HEK293 (cell line): Measurements from ENCODE around the gene PHLPP2.

Experiments
- CTCF ChIA-PET: fragments of 350-600 bp; formaldehyde crosslinking; extraction: SDS; loops from one replicate; lab custom pipeline; 2021; ENCODE audit warnings: antibody characterized with exemption; lab: Yijun Ruan, JAX
- POLR2A ChIA-PET: fragments of 300-600 bp; formaldehyde crosslinking; extraction: SDS; loops from one replicate; lab custom pipeline; 2020; ENCODE audit warnings: antibody characterized with exemption, inconsistent platforms; lab: Yijun Ruan, JAX
- H3K27ac ChIP-seq: fragments of 200-500 bp; sonication (Bioruptor generic); 2 replicates; pipeline ENCODE4 v1.5.1; 2014; ENCODE audit warnings: low read depth, low read length, control low read depth, inconsistent platforms; ENCODE audit errors: extremely low read depth
- H3K36me3 ChIP-seq, 2 experiments: fragments of 200-500 bp in 1 of 2; sonication (Bioruptor generic) in 1 of 2; 1 replicate in 1 of 2; 2 replicates in 1 of 2; pipeline ENCODE4 v1.5.1; 2014 to 2017; ENCODE audit warnings: inconsistent platforms in 2 of 2, low read length in 2 of 2; ENCODE audit not compliant: control insufficient read depth in 2 of 2, insufficient read depth in 1 of 2
- H3K4me1 ChIP-seq: fragments of 200-500 bp; sonication (Bioruptor generic); 2 replicates; pipeline ENCODE4 v1.5.1; 2014; ENCODE audit warnings: mild to moderate bottlenecking, low read length, inconsistent platforms; ENCODE audit not compliant: control insufficient read depth, insufficient read depth
- H3K4me3 ChIP-seq: 2 replicates; pipeline ENCODE4 v1.5.1; 2011; ENCODE audit warnings: low read depth, mild to moderate bottlenecking, control low read depth, low read length, moderate library complexity
- H3K9me3 ChIP-seq: fragments of 200-500 bp; sonication (Bioruptor generic); 2 replicates; pipeline ENCODE4 v1.5.1; 2014; ENCODE audit warnings: low read depth, low read length, inconsistent platforms; ENCODE audit not compliant: control insufficient read depth, insufficient read depth
- KLF16 ChIP-seq: fragments of 450-650 bp; formaldehyde crosslinking; IDR thresholded peaks from 2 replicates; pipeline ENCODE4 v1.5.1; 2017; ENCODE audit warnings: missing biosample characterization, missing genetic modification characterization
- OSR2 ChIP-seq: fragments of 450-650 bp; formaldehyde crosslinking; IDR thresholded peaks from 2 replicates; pipeline ENCODE4 v1.5.1; 2016; ENCODE audit warnings: missing biosample characterization, missing genetic modification characterization
- PRDM1 ChIP-seq: fragments of 450-650 bp; formaldehyde crosslinking; IDR thresholded peaks from 2 replicates; pipeline ENCODE4; 2016; ENCODE audit warnings: missing biosample characterization, missing genetic modification characterization
- SCRT2 ChIP-seq: fragments of 450-650 bp; formaldehyde crosslinking; IDR thresholded peaks from 2 replicates; pipeline ENCODE4 v1.5.1; 2016; ENCODE audit warnings: missing biosample characterization, missing genetic modification characterization
- ZBTB17 ChIP-seq: fragments of 450-650 bp; formaldehyde crosslinking; IDR thresholded peaks from 2 replicates; pipeline ENCODE4 v1.5.1; 2016; ENCODE audit warnings: missing biosample characterization, missing genetic modification characterization
- ZBTB21 ChIP-seq: fragments of 450-650 bp; formaldehyde crosslinking; IDR thresholded peaks from 2 replicates; pipeline ENCODE4 v1.5.1; 2017; ENCODE audit warnings: missing biosample characterization, missing genetic modification characterization
- ZIC2 ChIP-seq: fragments of 450-650 bp; formaldehyde crosslinking; IDR thresholded peaks from 2 replicates; pipeline ENCODE4 v1.5.1; 2016; ENCODE audit warnings: missing biosample characterization, missing genetic modification characterization
- ZNF157 ChIP-seq: fragments of 450-650 bp; formaldehyde crosslinking; IDR thresholded peaks from 2 replicates; pipeline ENCODE4 v1.5.1; 2016; ENCODE audit warnings: missing biosample characterization, missing genetic modification characterization
- ZNF571 ChIP-seq: fragments of 450-650 bp; formaldehyde crosslinking; IDR thresholded peaks from 2 replicates; pipeline ENCODE4 v1.5.0; 2017; ENCODE audit warnings: missing biosample characterization, missing genetic modification characterization
- ZNF629 ChIP-seq: fragments of 450-650 bp; formaldehyde crosslinking; IDR thresholded peaks from 2 replicates; pipeline ENCODE4 v1.5.1; 2017; ENCODE audit warnings: missing biosample characterization, missing genetic modification characterization
- ZXDB ChIP-seq: fragments of 450-650 bp; formaldehyde crosslinking; IDR thresholded peaks from 2 replicates; pipeline ENCODE4 v1.5.1; 2016; ENCODE audit warnings: missing biosample characterization, missing genetic modification characterization
- TF ChIP-seq, protein P1 (sequence below): fragments of 450-650 bp; formaldehyde crosslinking; IDR thresholded peaks from 2 replicates; pipeline ENCODE4 v1.5.1; 2016; ENCODE audit warnings: missing biosample characterization, missing genetic modification characterization
- TF ChIP-seq, protein P2 (sequence below): fragments of 450-650 bp; formaldehyde crosslinking; IDR thresholded peaks from 2 replicates; pipeline ENCODE4 v1.5.1; 2016; ENCODE audit warnings: missing biosample characterization, missing genetic modification characterization
- TF ChIP-seq, protein P3 (sequence below): fragments of 450-650 bp; formaldehyde crosslinking; IDR thresholded peaks from 2 replicates; pipeline ENCODE4 v1.5.0; 2017; ENCODE audit warnings: missing biosample characterization, missing genetic modification characterization, borderline replicate concordance
- TF ChIP-seq, protein P4 (sequence below): fragments of 450-650 bp; formaldehyde crosslinking; IDR thresholded peaks from 2 replicates; pipeline ENCODE4; 2016; ENCODE audit warnings: missing biosample characterization, missing genetic modification characterization
- TF ChIP-seq, protein P5 (sequence below): fragments of 450-650 bp; formaldehyde crosslinking; IDR thresholded peaks from 2 replicates; pipeline ENCODE4 v1.5.1; 2017; ENCODE audit warnings: missing biosample characterization, mild to moderate bottlenecking, missing genetic modification characterization, moderate library complexity
- TF ChIP-seq, protein P6 (sequence below): fragments of 450-650 bp; IDR thresholded peaks from 2 replicates; pipeline ENCODE4 v1.5.1; 2018; ENCODE audit warnings: missing biosample characterization, mild to moderate bottlenecking, missing genetic modification characterization

The PHLPP2 gene

DNA sequence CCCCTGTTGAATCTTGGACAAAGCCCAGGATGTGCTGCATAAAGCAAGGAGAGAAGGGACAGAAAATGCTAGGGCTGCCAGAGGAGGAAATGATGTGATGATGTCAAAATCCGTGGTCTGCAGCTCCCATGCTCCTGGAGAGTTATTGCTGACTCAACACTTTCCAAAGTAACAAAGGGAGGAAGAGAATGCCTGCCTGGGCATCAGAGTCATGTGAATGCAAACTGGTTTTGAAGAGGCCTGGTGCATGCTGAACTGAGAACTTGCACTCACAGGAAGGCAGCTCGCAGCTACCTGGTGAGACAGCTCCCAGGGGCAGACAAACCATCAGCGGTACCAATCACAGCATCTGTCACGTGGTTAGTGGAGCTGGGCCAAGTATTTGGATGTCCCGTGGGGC is 95.7 kb downstream of the PHLPP2 start:
- ChIA-PET POLR2A (interaction anchor here (0.7 kb wide), 1 partner anchor 637 kb away, joined by 7 read pairs; no protein-coding TSS in a partner anchor), CTCF (interaction anchor here (0.6 to 2.3 kb wide), 7 partner anchors 10 to 1377 kb away, joined by 3 to 14 read pairs (median 3); partner anchors contain the start of gene EXOSC6)
- Histone ChIP-seq H3K4me1 (peaks cover 2% of the 10 kb centered on the region; the same call in 1 of the 2 replicates), H3K4me3 (no peak overlapping the region), H3K36me3 (peaks cover 0 to 17% of the 10 kb centered on the region in 2 experiments; a peak in 2 of 3 replicates), H3K27ac (no peak overlapping the region), H3K9me3 (no peaks in the 10 kb centered on the region)
- TF ChIP-seq, protein P1, sequence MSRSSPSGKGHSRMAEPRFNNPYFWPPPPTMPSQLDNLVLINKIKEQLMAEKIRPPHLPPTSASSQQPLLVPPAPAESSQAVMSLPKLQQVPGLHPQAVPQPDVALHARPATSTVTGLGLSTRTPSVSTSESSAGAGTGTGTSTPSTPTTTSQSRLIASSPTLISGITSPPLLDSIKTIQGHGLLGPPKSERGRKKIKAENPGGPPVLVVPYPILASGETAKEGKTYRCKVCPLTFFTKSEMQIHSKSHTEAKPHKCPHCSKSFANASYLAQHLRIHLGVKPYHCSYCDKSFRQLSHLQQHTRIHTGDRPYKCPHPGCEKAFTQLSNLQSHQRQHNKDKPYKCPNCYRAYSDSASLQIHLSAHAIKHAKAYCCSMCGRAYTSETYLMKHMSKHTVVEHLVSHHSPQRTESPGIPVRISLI (tag by site-specific recombination): no peak
- TF ChIP-seq ZXDB (tag by site-specific recombination): 0 out of 2 replicates have a peak, but pooled peaks have one; percentile 25
- TF ChIP-seq ZNF571: no peak
- TF ChIP-seq, protein P2, sequence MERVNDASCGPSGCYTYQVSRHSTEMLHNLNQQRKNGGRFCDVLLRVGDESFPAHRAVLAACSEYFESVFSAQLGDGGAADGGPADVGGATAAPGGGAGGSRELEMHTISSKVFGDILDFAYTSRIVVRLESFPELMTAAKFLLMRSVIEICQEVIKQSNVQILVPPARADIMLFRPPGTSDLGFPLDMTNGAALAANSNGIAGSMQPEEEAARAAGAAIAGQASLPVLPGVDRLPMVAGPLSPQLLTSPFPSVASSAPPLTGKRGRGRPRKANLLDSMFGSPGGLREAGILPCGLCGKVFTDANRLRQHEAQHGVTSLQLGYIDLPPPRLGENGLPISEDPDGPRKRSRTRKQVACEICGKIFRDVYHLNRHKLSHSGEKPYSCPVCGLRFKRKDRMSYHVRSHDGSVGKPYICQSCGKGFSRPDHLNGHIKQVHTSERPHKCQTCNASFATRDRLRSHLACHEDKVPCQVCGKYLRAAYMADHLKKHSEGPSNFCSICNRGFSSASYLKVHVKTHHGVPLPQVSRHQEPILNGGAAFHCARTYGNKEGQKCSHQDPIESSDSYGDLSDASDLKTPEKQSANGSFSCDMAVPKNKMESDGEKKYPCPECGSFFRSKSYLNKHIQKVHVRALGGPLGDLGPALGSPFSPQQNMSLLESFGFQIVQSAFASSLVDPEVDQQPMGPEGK (tag by site-specific recombination): 0 out of 2 replicates have a peak, but pooled peaks have one; percentile 8
- TF ChIP-seq, protein P3, sequence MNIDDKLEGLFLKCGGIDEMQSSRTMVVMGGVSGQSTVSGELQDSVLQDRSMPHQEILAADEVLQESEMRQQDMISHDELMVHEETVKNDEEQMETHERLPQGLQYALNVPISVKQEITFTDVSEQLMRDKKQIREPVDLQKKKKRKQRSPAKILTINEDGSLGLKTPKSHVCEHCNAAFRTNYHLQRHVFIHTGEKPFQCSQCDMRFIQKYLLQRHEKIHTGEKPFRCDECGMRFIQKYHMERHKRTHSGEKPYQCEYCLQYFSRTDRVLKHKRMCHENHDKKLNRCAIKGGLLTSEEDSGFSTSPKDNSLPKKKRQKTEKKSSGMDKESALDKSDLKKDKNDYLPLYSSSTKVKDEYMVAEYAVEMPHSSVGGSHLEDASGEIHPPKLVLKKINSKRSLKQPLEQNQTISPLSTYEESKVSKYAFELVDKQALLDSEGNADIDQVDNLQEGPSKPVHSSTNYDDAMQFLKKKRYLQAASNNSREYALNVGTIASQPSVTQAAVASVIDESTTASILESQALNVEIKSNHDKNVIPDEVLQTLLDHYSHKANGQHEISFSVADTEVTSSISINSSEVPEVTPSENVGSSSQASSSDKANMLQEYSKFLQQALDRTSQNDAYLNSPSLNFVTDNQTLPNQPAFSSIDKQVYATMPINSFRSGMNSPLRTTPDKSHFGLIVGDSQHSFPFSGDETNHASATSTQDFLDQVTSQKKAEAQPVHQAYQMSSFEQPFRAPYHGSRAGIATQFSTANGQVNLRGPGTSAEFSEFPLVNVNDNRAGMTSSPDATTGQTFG (tag by site-specific recombination): no peak
- TF ChIP-seq, protein P4, sequence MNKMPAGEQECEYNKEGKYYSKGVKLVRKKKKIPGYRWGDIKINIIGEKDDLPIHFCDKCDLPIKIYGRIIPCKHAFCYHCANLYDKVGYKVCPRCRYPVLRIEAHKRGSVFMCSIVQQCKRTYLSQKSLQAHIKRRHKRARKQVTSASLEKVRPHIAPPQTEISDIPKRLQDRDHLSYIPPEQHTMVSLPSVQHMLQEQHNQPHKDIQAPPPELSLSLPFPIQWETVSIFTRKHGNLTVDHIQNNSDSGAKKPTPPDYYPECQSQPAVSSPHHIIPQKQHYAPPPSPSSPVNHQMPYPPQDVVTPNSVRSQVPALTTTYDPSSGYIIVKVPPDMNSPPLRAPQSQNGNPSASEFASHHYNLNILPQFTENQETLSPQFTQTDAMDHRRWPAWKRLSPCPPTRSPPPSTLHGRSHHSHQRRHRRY (tag by site-specific recombination): no peak
- TF ChIP-seq OSR2 (tag by site-specific recombination): 0 out of 2 replicates have a peak, but pooled peaks have one; percentile 8
- no peak for TF ChIP-seq ZNF157 (tag by site-specific recombination)
- TF ChIP-seq, protein P5, sequence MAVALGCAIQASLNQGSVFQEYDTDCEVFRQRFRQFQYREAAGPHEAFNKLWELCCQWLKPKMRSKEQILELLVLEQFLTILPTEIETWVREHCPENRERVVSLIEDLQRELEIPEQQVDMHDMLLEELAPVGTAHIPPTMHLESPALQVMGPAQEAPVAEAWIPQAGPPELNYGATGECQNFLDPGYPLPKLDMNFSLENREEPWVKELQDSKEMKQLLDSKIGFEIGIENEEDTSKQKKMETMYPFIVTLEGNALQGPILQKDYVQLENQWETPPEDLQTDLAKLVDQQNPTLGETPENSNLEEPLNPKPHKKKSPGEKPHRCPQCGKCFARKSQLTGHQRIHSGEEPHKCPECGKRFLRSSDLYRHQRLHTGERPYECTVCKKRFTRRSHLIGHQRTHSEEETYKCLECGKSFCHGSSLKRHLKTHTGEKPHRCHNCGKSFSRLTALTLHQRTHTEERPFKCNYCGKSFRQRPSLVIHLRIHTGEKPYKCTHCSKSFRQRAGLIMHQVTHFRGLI (tag by site-specific recombination): no peak
- TF ChIP-seq PRDM1 (tag by site-specific recombination): 0 out of 2 replicates have a peak, but pooled peaks have one; percentile 36
- peak; percentile 62 for TF ChIP-seq ZIC2 (tag by site-specific recombination)
- peak; percentile 79 for TF ChIP-seq ZBTB17 (tag by site-specific recombination)
- TF ChIP-seq, protein P6, sequence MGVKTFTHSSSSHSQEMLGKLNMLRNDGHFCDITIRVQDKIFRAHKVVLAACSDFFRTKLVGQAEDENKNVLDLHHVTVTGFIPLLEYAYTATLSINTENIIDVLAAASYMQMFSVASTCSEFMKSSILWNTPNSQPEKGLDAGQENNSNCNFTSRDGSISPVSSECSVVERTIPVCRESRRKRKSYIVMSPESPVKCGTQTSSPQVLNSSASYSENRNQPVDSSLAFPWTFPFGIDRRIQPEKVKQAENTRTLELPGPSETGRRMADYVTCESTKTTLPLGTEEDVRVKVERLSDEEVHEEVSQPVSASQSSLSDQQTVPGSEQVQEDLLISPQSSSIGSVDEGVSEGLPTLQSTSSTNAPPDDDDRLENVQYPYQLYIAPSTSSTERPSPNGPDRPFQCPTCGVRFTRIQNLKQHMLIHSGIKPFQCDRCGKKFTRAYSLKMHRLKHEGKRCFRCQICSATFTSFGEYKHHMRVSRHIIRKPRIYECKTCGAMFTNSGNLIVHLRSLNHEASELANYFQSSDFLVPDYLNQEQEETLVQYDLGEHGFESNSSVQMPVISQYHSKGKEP (tag by site-specific recombination): peak; percentile 89
- 0 out of 2 replicates have a peak, but pooled peaks have one; percentile 36 for TF ChIP-seq SCRT2 (tag by site-specific recombination)
- TF ChIP-seq KLF16 (tag by site-specific recombination): no peak
- TF ChIP-seq ZNF629 (tag by site-specific recombination): peak; percentile 37; the same call in 1 of the 2 replicates
- TF ChIP-seq ZBTB21 (tag by site-specific recombination): 0 out of 2 replicates have a peak, but pooled peaks have one; percentile 10
